ENCODE measurements around the gene PAGE2. TPM values are rescaled to one million over a fixed set of nuclear protein-coding genes. Genes with fewer than 3 reads are reported as not detected.

PAGE2 gene
- total RNA-seq, 3 donors from 2014 or later (not counting 1 experiment from before 2014, with no cell fraction given), result not detected

- Histone ChIP-seq H3K4me3 (ENCODE audit: low read length) (no peak overlapping the region), H3K9me3 (ENCODE audit: control insufficient read depth, insufficient read depth, low read length) (no peaks in the 10 kb centered on the region), H3K36me3 (ENCODE audit: control insufficient read depth, insufficient read depth, low read length) (no peaks in the 10 kb centered on the region), H3K27me3 (ENCODE audit: control insufficient read depth, insufficient read depth, low read length) (no peaks in the 10 kb centered on the region), H3K4me1 (ENCODE audit: control insufficient read depth, insufficient read depth, low read length) (peaks cover 8% of the 10 kb centered on the region), H3K27ac (ENCODE audit: low read length) (no peak overlapping the region)
- H3K4me1 Mint-ChIP-seq, result peaks cover 9 to 15% of the 10 kb centered on the region in 2 donors
- H3K4me3 Mint-ChIP-seq, result no peak overlapping the region
- H3K27ac Mint-ChIP-seq, result no peak overlapping the region
- H3K27me3 Mint-ChIP-seq (ENCODE audit: low read depth in 2 of 2), result peaks cover 3 to 30% of the 10 kb centered on the region in 2 donors
- intact Hi-C loops (cut with micrococcal nuclease), result no loop called here
- no peak for ATAC-seq
- TF ChIP-seq CTCF (IDR thresholded peaks at IDR 0.05), result no peak
- 97% methylated on average over 7 of the region's 7 CpGs for WGBS (ENCODE audit: insufficient coverage)
- H3K9me3 Mint-ChIP-seq, result no peaks in the 10 kb centered on the region
- no peaks in the 10 kb centered on the region for H3K36me3 Mint-ChIP-seq
- DNase-seq, result no peak
These were observed 35.1 kb downstream of the PAGE2 start for GRCh38 chrX:55123900-55124299.

- Mint-ChIP-seq H3K27me3 (ENCODE audit: low read depth in 2 of 2) (peaks cover 6 to 17% of the 10 kb centered on the region in 2 donors), H3K4me1 (no peaks in the 10 kb centered on the region), H3K27ac (no peak overlapping the region), H3K36me3 (no peaks in the 10 kb centered on the region), H3K9me3 (no peaks in the 10 kb centered on the region), H3K4me3 (no peak overlapping the region)
- intact Hi-C loops (cut with micrococcal nuclease), result no loop called here
- no peak overlapping the region for H3K27ac ChIP-seq (ENCODE audit: low read length)
- ATAC-seq (no peak), DNase-seq (no peak)
- H3K4me3 ChIP-seq (ENCODE audit: low read length), result no peak overlapping the region
- no peaks in the 10 kb centered on the region for H3K9me3 ChIP-seq (ENCODE audit: control insufficient read depth, insufficient read depth, low read length)
- no peak for TF ChIP-seq CTCF (IDR thresholded peaks at IDR 0.05)
- WGBS (ENCODE audit: insufficient coverage), result 63% methylated on average over 1 of the region's 2 CpGs
- no peaks in the 10 kb centered on the region for H3K36me3 ChIP-seq (ENCODE audit: control insufficient read depth, insufficient read depth, low read length)
- no peaks in the 10 kb centered on the region for H3K4me1 ChIP-seq (ENCODE audit: control insufficient read depth, insufficient read depth, low read length)
- H3K27me3 ChIP-seq (ENCODE audit: control insufficient read depth, insufficient read depth, low read length), result no peaks in the 10 kb centered on the region
These were observed 38.9 kb downstream of the PAGE2 start for GRCh38 chrX:55127692-55128091.

GRCh38 chrX:55129361-55129760, 40.5 kb downstream of the PAGE2 start:
- Mint-ChIP-seq H3K27me3 (ENCODE audit: low read depth in 2 of 2) (peaks cover 6 to 17% of the 10 kb centered on the region in 2 donors), H3K27ac (no peak overlapping the region), H3K9me3 (no peaks in the 10 kb centered on the region), H3K4me1 (no peaks in the 10 kb centered on the region), H3K4me3 (no peak overlapping the region), H3K36me3 (no peaks in the 10 kb centered on the region)
- Histone ChIP-seq H3K36me3 (ENCODE audit: control insufficient read depth, insufficient read depth, low read length) (no peaks in the 10 kb centered on the region), H3K27me3 (ENCODE audit: control insufficient read depth, insufficient read depth, low read length) (no peaks in the 10 kb centered on the region), H3K4me3 (ENCODE audit: low read length) (no peak overlapping the region), H3K4me1 (ENCODE audit: control insufficient read depth, insufficient read depth, low read length) (no peaks in the 10 kb centered on the region), H3K27ac (ENCODE audit: low read length) (no peak overlapping the region), H3K9me3 (ENCODE audit: control insufficient read depth, insufficient read depth, low read length) (no peaks in the 10 kb centered on the region)
- 37% methylated on average over 2 of the region's 2 CpGs for WGBS (ENCODE audit: insufficient coverage)
- no peak for TF ChIP-seq CTCF (IDR thresholded peaks at IDR 0.05)
- DNase-seq, result no peak
- ATAC-seq, result no peak
- intact Hi-C loops (cut with micrococcal nuclease), result no loop called here

- intact Hi-C loops (cut with micrococcal nuclease), result no loop called here
- Histone ChIP-seq H3K4me1 (ENCODE audit: control insufficient read depth, insufficient read depth, low read length) (no peaks in the 10 kb centered on the region), H3K36me3 (ENCODE audit: control insufficient read depth, insufficient read depth, low read length) (no peaks in the 10 kb centered on the region), H3K4me3 (ENCODE audit: low read length) (no peak overlapping the region), H3K9me3 (ENCODE audit: control insufficient read depth, insufficient read depth, low read length) (no peaks in the 10 kb centered on the region), H3K27ac (ENCODE audit: low read length) (no peak overlapping the region), H3K27me3 (ENCODE audit: control insufficient read depth, insufficient read depth, low read length) (no peaks in the 10 kb centered on the region)
- no peaks in the 10 kb centered on the region for H3K9me3 Mint-ChIP-seq
- no peaks in the 10 kb centered on the region for H3K36me3 Mint-ChIP-seq
- peaks cover 6 to 17% of the 10 kb centered on the region in 2 donors for H3K27me3 Mint-ChIP-seq (ENCODE audit: low read depth in 2 of 2)
- H3K27ac Mint-ChIP-seq, result no peak overlapping the region
- DNase-seq (no peak), ATAC-seq (no peak)
- WGBS (ENCODE audit: insufficient coverage), result no CpG with 5 or more reads among the region's 4 CpGs
- no peak overlapping the region for H3K4me3 Mint-ChIP-seq
- H3K4me1 Mint-ChIP-seq, result no peaks in the 10 kb centered on the region
- TF ChIP-seq CTCF (IDR thresholded peaks at IDR 0.05), result no peak
These were observed 41.7 kb downstream of the PAGE2 start for GRCh38 chrX:55130481-55130880.
